Central memory CD4-positive, alpha-beta T cell (primary cell): ENCODE results near the gene ZNF722.
"Not testable (repeated sequence)": the region's sequence is repeated elsewhere in the genome, so short reads cannot be mapped to it uniquely, and the experiment has no call there.

Source experiments
- DNase-seq: peaks from one replicate; pipeline ENCODE4 v3.0.0; 2022
- total RNA-seq, 3 experiments: gene quantifications; one replicate each; lab custom pipeline; 2026; lab: John Stamatoyannopoulos, UW

ZNF722 gene
- 0 to 0.19 (median 0) reads per million in 3 experiments for total RNA-seq

- no peak for DNase-seq
Observed at GRCh38 chr7:63998549-63998948, at the start of gene ZNF722. TSS of gene ZNF722 (plus strand) at chr7:63998849. CDS start at chr7:63998962, 113 bp downstream.

DNA sequence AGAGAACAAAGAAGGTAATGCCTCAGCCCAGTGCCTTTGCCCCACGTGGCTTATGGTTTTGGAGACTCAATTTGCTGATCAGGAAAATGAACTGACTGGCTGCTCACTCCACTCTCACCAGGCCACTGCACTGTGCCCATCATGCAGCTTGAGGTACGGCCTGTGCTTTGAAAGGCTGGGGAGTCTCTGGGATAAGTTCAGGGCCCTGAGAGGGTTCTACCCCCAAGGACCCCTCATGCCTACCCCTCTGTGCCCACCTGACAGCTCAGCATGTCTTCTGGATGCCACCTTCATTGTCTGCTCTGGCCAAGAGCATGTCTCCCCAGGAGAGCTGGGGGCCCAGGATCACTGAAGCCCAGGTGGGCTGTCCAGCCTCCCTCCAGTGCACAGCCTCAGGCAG is 45.5 kb upstream of the ZNF722 start:
- DNase-seq, result no peak

GRCh38 chr7:63968629-63969028 is 30.0 kb upstream of the ZNF722 start:
- no peak for DNase-seq

DNA sequence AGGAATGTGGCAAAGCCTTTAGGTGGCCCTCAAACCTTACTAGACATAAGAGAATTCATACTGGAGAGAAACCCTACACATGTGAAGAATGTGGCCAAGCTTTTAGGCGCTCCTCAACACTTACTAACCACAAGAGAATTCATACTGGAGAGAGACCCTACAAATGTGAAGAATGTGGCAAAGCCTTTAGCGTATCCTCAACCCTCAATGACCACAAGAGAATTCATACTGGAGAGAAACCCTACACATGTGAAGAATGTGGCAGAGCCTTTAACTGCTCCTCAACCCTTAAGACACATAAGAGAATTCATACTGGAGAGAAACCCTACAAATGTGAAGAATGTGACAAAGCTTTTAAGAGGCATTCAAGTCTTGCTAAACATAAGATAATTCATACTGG is 16.8 kb downstream of the ZNF722 start:
- not testable (repeated sequence) for DNase-seq

GRCh38 chr7:64035388-64035787 is 36.7 kb downstream of the ZNF722 start:
- DNase-seq, result no peak

DNA sequence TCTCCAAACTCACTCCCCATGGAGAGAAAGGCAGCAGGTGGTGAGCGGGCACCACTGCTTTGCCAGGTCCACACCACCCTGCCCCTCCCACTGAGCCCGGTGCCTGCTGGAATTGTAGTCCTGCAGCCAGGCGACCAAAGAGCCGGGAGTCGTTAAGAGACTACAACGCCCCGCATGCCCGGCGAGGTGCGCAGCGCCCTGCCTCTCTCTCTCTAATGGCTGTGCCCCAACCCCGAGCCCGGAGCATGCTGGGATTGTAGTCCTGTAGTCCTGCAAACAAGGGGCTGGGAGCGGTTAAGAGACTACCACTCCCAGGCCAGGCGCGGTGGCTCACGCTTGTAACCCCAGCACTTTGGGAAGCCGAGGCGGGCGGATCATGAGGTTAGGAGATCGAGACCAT is 38.4 kb downstream of the ZNF722 start:
- DNase-seq, result no peak

DNA sequence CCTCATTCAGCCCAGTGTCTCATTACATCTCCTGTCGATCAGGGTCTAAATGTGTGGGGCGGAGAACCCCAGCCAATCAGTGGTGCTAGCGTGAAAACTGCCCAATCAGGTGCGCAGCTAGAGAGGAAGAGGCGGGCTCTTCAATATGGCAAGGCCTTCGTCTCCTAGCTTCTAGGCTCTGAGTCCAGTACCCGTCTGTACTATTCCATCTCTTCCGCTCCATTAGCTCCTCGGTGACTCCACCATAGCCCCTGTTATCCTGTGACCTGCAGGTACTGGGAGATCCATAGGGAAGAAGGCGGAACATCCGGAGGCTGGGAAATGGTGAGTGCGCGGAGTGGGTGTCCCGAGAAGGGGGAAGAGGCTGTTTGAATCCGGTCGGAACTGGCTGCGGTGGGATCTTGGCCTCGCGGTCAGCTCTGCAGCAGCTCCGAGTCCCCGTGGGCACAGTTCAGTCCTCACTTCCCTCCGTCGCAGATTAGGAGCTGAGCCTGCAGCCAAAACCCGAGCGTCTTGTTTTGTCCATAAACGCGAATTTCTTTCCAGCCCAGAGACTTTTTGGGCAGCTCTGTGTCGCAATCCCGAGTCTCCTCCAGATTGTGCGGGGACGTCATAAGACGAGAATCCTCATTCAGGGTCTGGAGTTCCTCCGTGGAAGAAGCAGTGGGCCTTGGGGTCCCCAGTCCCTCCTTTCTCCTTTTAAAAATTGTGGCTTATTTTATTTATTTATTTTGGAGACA is 46.8 kb downstream of the ZNF722 start, which contains the start of gene ZNF727:
TSS of gene ZNF727 (plus strand) at position 134 of the 740 bp plus-strand sequence. CDS start at position 322, 188 bp downstream.
- peak; percentile 26 for DNase-seq

DNA sequence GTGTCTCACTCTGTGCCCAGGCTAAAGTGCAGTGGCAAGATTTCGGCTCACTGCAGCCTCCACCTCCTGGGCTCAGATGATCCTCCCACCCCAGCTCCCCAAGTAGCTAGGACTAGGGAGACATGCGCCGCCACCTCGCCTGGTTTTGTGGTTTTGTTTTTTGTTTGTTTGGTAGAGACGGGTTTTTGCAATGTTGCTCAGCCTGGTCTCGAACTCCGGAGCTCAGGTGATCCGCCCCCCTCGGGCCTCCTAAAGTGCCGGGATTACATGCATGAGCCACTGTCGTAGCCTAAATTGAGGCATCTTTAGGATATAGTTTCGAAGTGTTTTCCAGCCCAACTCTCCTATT is 47.4 kb downstream of the ZNF722 start:
- DNase-seq, result no peak
